Measurements from ENCODE around the gene GSE1.
A peak's percentile ranks its signal among the peaks of the same experiment; 100 is the strongest.

Gene GSE1

GRCh38 chr16:85631802-85632393, 18.8 kb downstream of the GSE1 start:
- no peak for DNase-seq (ENCODE audit: low spot score)

- no peak for DNase-seq (ENCODE audit: low spot score)
Observed at GRCh38 chr16:85632709-85633437, 19.8 kb downstream of the GSE1 start.

DNA sequence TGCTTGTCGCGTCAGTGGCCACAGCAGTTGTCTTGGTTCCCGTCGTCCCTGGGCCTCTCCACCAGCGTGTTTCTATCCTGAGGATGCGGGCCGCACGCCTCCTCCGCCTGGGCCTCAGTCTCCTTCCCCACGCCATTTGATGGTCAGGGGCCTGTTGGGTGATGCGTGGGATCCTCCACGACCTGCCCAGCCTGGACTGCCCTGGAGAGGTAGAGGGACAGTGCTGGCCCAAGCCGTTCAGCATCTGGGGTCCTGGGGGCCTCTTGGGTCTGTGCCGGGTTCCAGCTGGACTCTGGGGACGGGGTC, 20.3 kb downstream of the GSE1 start:
- DNase-seq (ENCODE audit: low spot score): no peak

GRCh38 chr16:85633888-85634287, 20.8 kb downstream of the GSE1 start:
- no peak for DNase-seq (ENCODE audit: low spot score)

DNA sequence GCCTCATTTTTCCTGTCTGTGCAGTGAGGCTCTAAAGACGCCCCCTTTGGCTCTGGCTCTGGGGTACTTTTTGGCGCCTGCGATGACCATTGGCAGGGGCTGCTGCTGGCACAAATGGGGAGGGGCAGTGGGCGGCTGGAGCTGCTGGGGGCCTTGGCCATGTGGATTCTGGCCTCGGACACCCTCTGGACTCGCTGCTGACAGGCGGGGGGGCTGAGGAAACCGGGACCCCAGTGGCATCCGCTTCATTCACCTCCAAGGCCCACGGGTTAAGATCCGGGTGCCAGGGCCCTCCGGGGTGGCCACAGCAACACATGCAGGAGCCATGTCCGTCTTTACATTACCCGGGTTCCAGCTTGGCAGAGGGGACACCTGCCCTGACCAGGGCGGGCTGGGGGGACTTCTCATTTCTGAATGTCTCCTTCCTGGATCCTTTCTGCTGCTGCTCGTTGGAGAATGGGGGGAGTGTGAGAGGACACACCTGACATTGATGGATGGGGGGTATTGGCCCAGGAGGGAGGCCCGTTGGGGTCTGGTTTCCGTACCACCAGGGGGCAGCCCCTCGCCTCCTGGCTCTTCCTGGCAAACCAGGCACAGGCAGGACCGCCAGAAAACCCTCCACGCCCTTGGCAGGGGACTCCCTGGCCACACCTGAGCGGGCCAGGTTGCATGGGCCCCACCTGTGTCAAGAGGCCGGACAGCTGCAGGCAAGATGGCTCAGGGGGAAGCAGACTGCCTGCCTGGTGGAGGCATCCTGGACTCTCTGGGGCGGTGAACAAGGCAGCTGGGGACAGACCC, 21.8 kb downstream of the GSE1 start:
- no peak for DNase-seq (ENCODE audit: low spot score)

DNA sequence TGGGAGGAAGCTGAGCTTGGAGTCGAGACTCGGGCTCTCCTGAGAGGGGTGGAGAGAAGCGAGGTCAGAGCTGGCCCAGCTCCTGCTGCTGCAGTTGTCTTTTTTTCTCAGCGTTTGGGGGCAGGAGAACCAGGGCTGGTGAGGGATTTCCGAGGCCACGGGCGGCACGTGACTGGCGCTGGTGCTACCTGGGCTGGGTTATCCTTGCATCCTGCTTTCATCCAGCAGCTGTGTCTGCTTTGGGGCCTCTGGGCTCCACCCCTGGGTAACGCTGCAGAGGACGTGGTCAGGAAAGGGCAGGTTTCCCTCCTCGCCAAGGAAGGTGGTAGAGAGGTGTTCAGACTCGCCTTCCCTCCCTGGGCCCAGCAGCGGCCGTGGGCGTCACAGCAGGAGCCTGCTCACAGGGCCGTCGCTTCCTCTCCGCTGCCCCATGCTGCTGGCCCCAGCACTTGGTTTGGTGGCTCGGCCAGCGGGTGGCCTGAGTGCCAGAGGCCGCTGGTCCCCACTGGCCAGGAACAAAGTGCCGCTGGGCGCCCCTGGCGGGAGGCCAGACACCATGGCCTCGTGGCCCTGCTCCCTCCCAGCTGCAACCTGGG, 22.5 kb downstream of the GSE1 start:
- DNase-seq (ENCODE audit: low spot score): no peak

DNA sequence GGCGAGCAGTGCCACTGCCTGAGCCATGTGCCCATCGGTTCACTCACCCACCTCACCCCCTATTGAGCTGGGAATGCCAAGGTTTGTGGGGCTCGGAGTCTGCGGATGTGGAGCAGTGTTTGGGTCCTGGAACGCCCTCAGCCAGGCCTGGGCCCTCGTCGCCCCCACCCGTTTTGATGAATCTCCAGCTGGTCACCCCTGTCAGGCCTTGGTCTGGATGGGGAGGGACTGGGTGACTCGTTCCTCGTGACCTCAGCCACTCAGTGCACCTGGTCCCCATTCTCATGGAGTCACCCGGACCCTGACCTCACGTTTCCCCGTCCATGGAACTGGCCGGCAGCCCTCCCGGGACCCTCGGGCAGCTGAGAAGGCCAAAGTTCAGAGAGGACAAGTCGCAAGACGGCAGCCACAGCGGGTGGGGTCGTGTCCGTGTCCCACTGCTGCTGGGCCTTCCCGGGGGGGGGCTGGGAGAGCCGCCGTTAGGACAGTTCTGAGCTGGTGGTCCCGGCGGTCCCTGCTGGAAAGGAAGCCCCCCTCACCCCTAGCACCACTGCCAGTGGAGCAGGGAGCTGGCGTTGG, 23.2 kb downstream of the GSE1 start:
- DNase-seq (ENCODE audit: low spot score): no peak

GRCh38 chr16:85637061-85637807, 24.1 kb downstream of the GSE1 start:
- no peak for DNase-seq (ENCODE audit: low spot score)

DNA sequence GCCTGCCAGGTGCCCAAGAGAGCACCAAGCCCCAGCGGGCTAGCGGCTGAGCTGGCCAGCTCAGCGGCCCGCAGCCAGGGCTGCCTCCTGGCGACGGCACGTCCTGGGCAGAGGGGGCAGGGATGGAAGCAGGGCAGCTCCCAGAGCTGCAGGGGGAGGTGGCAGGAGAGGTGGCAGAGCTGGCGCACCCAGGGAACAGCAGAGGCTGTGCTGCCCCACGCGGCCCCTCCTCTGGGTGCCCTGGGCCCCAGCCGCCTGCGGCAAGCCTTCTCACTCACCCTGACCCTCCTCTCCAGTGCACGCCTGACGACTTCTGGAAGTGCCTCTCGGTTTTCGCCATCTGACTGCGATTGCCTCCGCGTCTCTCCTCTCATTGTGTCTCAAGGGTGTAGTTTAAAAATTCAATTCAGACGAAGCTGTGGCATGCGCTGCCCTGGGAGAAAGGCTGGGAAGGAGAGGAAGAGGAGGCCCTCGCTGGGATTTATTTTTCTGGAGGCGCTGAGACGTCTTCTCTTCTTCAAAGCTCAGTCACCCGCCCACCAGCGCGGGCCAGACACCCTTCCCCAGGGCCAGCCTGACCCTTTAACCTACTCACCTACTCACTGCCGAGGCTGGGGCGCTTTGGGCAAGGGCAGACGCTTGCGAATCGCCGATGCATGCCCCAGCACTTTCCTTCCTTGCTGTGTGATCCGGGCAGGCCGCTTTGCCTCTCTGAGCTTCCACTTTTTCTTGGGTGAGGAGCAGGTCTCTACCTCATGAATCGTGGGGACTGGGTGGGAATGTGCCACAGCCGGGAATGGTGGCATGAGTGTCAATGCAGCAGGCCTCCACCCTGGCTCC, 24.9 kb downstream of the GSE1 start:
- DNase-seq (ENCODE audit: low spot score): no peak

DNA sequence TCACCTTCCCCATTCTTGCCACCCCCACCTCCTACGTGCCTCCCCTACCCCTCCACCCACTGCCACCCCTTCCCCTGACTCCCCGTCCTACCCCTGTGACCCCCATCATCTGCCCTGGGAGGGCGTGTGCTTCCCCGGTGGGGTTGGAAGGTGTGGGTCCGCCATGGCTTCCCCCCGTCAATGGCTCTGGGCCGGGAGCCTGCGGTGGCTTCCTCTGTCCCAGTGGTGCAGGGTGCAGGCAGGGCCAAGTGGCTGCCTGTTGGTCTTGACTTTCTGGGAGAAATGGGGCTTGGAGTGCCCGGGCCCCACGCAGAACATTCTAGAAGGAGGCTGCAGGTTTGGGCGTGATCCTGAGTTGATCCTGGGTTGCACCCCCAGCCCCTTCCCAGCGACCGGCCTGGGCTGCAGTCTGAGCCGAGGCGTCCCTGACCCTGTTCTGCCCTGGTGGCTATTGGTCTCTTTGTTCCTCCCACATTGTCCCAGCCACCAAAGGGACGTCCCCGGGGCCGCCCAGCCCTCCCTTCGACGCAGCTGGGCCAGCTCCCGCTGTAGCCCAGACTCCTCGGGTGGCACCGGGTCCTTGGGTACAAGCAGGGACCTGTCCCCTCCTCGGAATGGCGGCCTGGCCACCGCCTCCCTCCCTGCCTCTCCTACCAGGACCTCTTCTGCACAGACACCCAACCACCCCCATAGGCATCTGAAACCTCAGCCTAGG, 25.7 kb downstream of the GSE1 start:
- no peak for DNase-seq (ENCODE audit: low spot score)

DNA sequence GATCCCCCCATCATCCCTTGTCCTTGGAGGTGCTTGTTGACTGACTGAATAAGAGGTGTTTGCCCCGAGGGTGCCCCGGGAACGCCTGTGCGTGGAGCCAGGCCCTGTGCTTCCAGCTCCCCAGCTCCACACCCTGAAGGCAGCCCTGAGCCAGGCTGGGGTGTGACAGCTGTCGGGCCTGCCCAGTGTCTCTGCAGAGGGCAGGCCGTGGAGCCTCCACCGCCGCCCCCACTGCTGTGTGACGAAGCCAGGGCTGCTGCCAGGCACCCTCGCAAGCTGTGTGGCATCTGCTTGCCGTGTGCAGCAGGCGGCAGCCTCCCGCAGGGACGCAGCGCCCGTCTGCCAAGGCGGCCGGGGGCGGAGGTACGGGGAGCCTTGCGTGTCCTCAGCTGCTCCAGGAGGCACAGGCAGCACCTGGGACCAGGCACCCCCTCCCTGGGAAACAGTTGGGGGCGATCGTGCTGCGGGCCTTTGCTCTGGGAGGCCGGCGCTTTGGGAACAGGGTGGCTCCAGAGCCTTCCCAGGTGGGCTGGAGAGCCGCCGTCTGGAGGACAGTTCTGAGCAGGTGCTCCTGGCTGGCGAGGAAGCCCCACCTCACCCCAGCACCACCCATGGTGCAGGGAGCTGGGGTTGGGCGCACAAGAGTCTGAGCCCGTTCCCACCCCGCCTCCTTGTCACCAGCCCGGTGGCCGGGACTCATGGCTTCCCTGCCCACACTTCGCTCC, 26.6 kb downstream of the GSE1 start:
- no peak for DNase-seq (ENCODE audit: low spot score)

GRCh38 chr16:85640254-85640558, 27.1 kb downstream of the GSE1 start:
- no peak for DNase-seq (ENCODE audit: low spot score)

- DNase-seq (ENCODE audit: low spot score): no peak
Observed at GRCh38 chr16:85640585-85640984, 27.5 kb downstream of the GSE1 start.

DNA sequence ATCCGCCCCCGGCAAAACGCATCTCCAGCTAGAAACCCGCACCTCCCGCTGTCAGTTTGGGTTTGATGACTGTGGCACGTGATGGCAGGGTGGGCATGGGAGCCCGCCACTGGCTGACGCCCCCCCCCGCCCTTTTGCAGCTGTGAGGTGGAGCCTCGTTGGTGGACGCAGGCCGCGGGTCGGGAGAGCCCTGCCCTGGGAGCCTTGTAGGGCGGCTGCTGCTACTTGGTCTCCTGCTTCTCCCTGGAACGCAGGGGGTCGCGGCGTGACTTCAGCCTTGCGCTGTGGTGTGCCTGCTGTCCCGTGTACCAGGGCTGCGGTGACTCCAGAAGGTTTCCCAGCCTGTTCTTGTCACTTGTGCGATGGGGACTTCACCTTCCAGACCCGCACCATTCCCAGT, 28.2 kb downstream of the GSE1 start:
- no peak for DNase-seq (ENCODE audit: low spot score)

DNA sequence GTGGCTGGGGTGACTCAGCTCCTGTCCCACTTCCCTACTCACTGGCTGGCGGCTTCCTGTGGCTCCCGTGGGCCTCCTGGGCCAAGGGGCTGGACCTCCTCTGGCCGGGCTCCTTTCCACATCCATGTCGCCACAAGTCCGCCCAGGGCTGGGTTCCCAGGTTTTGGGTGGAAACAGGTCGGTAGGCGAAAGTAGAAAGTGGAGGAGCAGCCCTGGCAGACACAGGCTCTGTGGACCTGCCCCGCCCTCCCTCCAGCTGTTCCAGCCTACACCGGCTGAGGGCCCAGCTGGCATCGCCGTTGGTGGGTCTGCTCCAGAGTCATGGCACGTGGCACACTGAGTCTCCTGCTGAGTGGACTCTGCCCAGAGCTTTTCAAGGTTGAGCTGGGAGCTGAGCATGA, 28.7 kb downstream of the GSE1 start:
- no peak for DNase-seq (ENCODE audit: low spot score)

DNA sequence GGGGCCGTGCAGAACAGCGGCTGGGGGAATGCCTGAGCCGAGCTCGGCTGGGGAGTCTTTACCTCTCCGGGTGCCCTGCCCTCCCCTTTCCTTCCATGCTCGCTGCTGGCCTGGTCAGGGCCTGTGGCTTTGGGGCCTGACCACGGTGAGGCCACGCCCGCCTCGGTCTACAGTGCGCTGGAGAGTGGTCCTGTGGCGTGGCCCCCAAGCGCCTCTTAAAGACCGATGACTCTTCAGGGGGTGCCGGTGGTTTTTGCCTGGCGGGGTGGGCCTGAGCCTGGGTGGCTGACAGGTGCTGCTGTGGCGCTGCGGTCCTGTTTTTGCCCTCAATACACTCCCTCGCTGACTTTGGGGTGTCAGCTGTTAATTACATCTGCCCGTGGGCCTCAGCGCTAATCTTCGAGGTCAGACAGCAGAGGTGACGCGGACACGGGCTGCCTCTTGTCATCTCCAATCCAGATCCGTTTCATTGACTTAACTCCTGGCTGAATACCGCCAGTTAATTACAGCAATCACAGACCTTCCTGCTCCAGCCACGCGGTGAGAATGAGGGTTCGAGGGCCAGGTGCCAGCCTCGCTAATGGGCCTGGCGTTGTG, 29.7 kb downstream of the GSE1 start:
- peak; percentile 45 for DNase-seq (ENCODE audit: low spot score)

DNA sequence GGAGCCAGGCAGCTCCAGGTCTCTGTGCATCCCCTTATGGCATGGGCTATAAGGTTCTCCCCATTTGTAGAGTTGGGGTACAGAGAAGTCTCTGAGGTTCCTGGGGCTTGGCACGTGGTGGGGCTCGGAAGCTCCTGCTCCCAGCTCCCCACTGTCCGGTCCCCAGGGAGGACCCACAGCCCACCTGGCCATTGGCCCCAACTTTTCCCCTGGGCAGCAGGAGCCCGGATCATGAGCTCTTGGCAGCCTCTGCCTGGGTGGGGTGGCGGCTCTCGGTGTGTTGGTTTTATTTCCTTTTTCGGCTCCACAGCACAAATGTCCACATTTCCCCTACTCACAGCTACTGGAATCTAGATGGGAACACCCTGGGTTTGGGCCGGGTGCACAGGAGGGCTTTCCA, 30.5 kb downstream of the GSE1 start:
- DNase-seq (ENCODE audit: low spot score): no peak

GRCh38 chr16:85644093-85644712, 31.1 kb downstream of the GSE1 start:
- DNase-seq (ENCODE audit: low spot score): no peak

Measured in SK-N-DZ (cell line).